ENCODE data around the gene BAIAP2L1. TPM values are rescaled to one million over a fixed set of nuclear protein-coding genes. Genes with fewer than 3 reads are reported as not detected.

BAIAP2L1 gene
- total RNA-seq, 1 donor from 2014 or later = 2.1 TPM

DNA sequence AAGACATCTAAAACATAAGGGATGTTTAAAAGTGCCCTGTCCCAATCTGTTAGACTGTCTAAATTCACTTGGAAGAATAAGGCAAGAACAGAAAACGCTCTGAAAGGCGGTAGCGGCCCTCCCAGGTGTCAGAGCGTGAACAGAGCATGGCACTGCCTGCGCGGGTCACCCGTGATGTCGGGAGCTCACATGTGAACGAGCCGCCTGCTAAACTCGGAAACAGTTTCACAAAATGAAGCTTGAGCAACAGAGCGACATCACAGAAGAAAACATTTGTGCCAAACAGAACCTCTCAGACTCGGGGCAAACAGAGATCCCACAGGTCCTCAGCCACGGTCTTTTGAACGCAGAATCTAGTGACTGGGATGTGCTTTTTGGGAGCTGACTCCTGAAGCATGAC is 106.6 kb downstream of the BAIAP2L1 start:
- peaks cover 49% of the 10 kb centered on the region for H3K36me3 ChIP-seq
- H3K27me3 ChIP-seq (ENCODE audit: low read depth) = no peaks in the 10 kb centered on the region
- H3K27ac ChIP-seq (replicated peaks) = peak overlapping the region; percentile 12
- peaks cover 44% of the 10 kb centered on the region for H3K4me1 ChIP-seq
- TF ChIP-seq, protein P1, sequence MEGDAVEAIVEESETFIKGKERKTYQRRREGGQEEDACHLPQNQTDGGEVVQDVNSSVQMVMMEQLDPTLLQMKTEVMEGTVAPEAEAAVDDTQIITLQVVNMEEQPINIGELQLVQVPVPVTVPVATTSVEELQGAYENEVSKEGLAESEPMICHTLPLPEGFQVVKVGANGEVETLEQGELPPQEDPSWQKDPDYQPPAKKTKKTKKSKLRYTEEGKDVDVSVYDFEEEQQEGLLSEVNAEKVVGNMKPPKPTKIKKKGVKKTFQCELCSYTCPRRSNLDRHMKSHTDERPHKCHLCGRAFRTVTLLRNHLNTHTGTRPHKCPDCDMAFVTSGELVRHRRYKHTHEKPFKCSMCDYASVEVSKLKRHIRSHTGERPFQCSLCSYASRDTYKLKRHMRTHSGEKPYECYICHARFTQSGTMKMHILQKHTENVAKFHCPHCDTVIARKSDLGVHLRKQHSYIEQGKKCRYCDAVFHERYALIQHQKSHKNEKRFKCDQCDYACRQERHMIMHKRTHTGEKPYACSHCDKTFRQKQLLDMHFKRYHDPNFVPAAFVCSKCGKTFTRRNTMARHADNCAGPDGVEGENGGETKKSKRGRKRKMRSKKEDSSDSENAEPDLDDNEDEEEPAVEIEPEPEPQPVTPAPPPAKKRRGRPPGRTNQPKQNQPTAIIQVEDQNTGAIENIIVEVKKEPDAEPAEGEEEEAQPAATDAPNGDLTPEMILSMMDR (IDR thresholded peaks at IDR 0.05; ENCODE audit: borderline replicate concordance) = no peak
- intact Hi-C loops (cut with micrococcal nuclease) = loop anchor here (10.0 kb wide), 1 partner anchor 110 kb away; the partner anchor contains the start of gene BAIAP2L1
- no peak overlapping the region for H3K4me3 ChIP-seq
- H3K9me3 ChIP-seq (replicated peaks) = no peaks in the 10 kb centered on the region
- DNase-seq = no peak

DNA sequence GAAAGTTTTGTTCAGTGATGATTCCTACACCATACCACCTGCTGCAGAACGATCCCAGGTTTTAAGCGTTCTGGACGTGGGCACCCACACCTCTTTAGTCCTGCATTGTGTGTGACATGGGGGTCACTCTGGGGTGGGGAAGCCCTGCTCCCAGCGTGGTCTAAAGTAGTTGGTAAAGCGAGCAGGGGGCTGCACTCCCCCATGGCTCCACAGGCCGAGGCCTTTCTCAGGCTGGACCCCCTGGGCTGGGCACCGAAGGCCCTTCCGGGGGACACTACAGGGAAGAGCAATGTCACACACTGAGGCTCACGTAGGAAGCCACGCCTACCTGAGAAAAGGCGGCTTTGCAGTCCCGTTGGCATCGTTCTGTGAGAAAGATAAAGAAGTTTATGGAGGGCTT is 107.1 kb downstream of the BAIAP2L1 start:
- peaks cover 49% of the 10 kb centered on the region for H3K36me3 ChIP-seq
- TF ChIP-seq, protein P1 (IDR thresholded peaks at IDR 0.05; ENCODE audit: borderline replicate concordance) = no peak
- intact Hi-C loops (cut with micrococcal nuclease) = loop anchor here (10.0 kb wide), 1 partner anchor 111 kb away; the partner anchor contains the start of gene BAIAP2L1
- H3K27me3 ChIP-seq (ENCODE audit: low read depth) = no peaks in the 10 kb centered on the region
- H3K27ac ChIP-seq (replicated peaks) = no peak overlapping the region
- H3K4me3 ChIP-seq = no peak overlapping the region
- no peaks in the 10 kb centered on the region for H3K9me3 ChIP-seq (replicated peaks)
- DNase-seq = no peak
- H3K4me1 ChIP-seq = peaks cover 50% of the 10 kb centered on the region

DNA sequence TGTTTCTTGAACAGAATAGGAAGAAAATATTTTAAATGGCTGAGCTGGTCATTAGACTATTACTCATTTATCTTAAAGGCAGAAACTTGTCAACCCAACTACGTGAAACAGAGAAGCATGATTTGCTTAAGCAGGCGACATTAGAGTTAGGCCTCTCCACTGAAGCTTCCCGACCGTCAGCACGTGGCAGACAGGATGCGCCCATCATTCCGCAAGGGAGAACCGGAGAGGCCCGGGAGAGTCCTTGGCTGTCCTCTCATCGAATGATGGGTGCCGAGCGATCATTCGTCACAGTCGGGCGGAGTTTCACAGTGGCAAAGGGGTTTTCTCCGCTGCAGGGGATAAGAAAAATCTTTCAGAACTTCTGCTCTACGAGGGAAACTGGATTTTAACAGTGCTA is 107.6 kb downstream of the BAIAP2L1 start:
- H3K27ac ChIP-seq (replicated peaks) = no peak overlapping the region
- DNase-seq = no peak
- no peaks in the 10 kb centered on the region for H3K27me3 ChIP-seq (ENCODE audit: low read depth)
- peaks cover 49% of the 10 kb centered on the region for H3K36me3 ChIP-seq
- H3K4me3 ChIP-seq = no peak overlapping the region
- H3K4me1 ChIP-seq = peaks cover 55% of the 10 kb centered on the region
- TF ChIP-seq, protein P1 (IDR thresholded peaks at IDR 0.05; ENCODE audit: borderline replicate concordance) = no peak
- intact Hi-C loops (cut with micrococcal nuclease) = loop anchor here (10.0 kb wide), 1 partner anchor 112 kb away; the partner anchor contains the start of gene BAIAP2L1
- H3K9me3 ChIP-seq (replicated peaks) = no peaks in the 10 kb centered on the region

DNA sequence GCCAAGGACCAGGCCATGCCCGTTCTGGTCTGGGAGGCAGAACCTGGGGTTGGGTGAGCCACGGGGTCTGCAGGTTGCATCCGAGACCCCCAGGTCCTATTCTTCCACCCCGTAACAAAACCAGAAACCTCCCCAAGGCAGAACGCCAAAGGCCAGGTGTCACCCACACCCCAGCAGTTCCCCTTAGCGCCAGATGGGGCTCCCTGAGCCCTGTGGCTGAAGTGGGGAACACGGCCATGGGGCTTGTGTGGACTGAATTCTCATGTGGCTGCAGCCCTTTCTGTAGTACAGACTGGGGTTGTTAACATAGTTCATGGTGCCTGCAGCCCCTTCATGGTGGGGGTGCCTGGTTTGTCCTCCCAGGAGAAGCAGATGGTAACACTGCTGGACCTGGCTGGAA is 109.2 kb downstream of the BAIAP2L1 start:
- TF ChIP-seq, protein P1 (IDR thresholded peaks at IDR 0.05; ENCODE audit: borderline replicate concordance) = peak; percentile 28
- Histone ChIP-seq H3K4me3 (no peak overlapping the region), H3K36me3 (peaks cover 47% of the 10 kb centered on the region), H3K9me3 (replicated peaks) (no peaks in the 10 kb centered on the region), H3K4me1 (peaks cover 70% of the 10 kb centered on the region), H3K27ac (replicated peaks) (no peak overlapping the region), H3K27me3 (ENCODE audit: low read depth) (no peaks in the 10 kb centered on the region)
- intact Hi-C loops (cut with micrococcal nuclease) = loop anchor here (10.0 kb wide), 1 partner anchor 113 kb away; the partner anchor contains the start of gene BAIAP2L1
- DNase-seq = no peak

DNA sequence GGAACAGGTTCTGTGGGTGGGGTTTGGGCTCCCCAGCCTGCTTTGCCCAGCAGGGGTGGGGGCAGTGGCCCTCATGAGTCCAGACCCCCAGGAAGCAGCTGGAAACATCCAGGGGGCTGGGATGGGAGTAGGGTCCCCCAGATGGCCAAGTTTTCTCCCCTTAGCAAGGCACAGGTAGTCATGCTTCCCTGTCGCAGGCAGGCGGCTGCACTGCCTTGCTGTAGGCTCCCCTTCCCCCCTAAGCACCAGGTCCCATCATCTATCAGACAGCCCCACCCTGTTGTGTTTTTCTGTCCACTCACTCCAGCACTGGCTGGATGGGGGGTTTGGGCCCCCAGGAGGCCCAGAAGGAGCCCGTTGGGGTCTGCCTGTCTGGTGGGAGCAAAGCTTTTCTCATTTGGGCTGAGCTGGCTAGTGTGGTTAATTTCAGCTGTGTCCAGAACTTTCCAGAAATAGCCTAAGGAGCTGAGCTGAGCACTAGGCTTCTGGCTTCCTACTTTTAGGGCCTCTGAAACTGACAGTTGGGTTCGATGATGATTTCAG is 111.5 kb downstream of the BAIAP2L1 start:
- Histone ChIP-seq H3K27ac (replicated peaks) (peak overlapping the region; percentile 98), H3K4me1 (peaks cover 78% of the 10 kb centered on the region), H3K36me3 (peaks cover 40% of the 10 kb centered on the region), H3K9me3 (replicated peaks) (no peaks in the 10 kb centered on the region), H3K4me3 (no peak overlapping the region), H3K27me3 (ENCODE audit: low read depth) (no peaks in the 10 kb centered on the region)
- intact Hi-C loops (cut with micrococcal nuclease) = no loop called here
- TF ChIP-seq, protein P1 (IDR thresholded peaks at IDR 0.05; ENCODE audit: borderline replicate concordance) = no peak
- DNase-seq = no peak

Measured in left ventricle myocardium inferior (tissue), 1 donor.